ENCODE measurements around the gene TMEM238L. TPM values are rescaled to one million over a fixed set of nuclear protein-coding genes. Genes with fewer than 3 reads are reported as not detected.

Gene TMEM238L
- total RNA-seq, 1 donor from 2014 or later, result not detected

DNA sequence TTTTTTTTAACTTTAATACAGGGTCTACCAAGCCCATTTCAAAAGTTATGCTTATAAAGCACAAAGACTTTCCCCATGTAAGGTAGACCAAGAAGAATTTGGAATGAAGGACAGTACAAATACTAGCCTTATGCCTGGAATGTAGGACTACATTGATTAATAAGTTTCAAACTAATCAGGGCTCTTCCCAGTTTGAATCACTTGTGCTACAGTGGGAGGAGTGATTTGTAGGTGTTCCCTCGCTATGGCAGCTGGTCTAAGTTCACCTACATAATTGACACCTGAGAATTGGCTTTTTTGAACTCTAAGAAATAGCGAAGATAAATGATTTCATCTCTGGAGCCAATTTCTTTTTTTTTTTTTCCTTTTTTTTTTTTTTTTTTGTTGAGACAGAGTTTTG is 18.6 kb downstream of the TMEM238L start:
- peaks cover 2% of the 10 kb centered on the region for H3K27me3 Mint-ChIP-seq (ENCODE audit: low read depth)

DNA sequence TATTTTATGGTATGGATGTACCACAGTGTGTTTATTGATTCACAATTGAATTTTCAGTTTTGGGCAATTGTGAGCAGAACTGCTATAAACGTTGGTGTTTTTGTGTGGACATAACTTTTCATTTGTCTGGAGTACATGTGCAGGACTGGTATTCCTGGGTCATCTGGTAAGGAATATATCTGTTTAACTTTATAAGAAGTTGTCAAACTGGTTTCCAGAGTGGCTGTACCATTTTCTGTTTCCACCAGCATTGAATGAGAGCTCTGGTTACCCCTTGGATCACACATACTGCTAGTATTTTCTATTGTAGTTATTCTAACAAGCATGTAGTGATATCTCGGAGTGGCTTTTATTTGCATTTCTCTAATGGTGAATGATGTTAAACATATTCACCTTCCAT is 24.3 kb downstream of the TMEM238L start:
- TF ChIP-seq, protein P1, sequence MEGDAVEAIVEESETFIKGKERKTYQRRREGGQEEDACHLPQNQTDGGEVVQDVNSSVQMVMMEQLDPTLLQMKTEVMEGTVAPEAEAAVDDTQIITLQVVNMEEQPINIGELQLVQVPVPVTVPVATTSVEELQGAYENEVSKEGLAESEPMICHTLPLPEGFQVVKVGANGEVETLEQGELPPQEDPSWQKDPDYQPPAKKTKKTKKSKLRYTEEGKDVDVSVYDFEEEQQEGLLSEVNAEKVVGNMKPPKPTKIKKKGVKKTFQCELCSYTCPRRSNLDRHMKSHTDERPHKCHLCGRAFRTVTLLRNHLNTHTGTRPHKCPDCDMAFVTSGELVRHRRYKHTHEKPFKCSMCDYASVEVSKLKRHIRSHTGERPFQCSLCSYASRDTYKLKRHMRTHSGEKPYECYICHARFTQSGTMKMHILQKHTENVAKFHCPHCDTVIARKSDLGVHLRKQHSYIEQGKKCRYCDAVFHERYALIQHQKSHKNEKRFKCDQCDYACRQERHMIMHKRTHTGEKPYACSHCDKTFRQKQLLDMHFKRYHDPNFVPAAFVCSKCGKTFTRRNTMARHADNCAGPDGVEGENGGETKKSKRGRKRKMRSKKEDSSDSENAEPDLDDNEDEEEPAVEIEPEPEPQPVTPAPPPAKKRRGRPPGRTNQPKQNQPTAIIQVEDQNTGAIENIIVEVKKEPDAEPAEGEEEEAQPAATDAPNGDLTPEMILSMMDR (IDR thresholded peaks at IDR 0.05), result no peak
- H3K36me3 Mint-ChIP-seq (ENCODE audit: low read depth), result peaks cover 1% of the 10 kb centered on the region
- H3K4me3 Mint-ChIP-seq (ENCODE audit: unreplicated experiment), result no peak overlapping the region
- H3K4me1 Mint-ChIP-seq (ENCODE audit: low read depth), result no peaks in the 10 kb centered on the region
- H3K27me3 Mint-ChIP-seq (ENCODE audit: low read depth), result peaks cover 2% of the 10 kb centered on the region
- no peak overlapping the region for H3K27ac Mint-ChIP-seq (ENCODE audit: unreplicated experiment)
- peaks cover 15% of the 10 kb centered on the region for H3K9me3 Mint-ChIP-seq (ENCODE audit: low read depth)
- DNase-seq (ENCODE audit: low spot score), result no peak

More for the DNA sequence above, 18.6 kb downstream of the TMEM238L start:
- DNase-seq (ENCODE audit: low spot score), result no peak
- no peak overlapping the region for H3K27ac Mint-ChIP-seq (ENCODE audit: unreplicated experiment)
- TF ChIP-seq, protein P1 (IDR thresholded peaks at IDR 0.05), result no peak
- H3K4me3 Mint-ChIP-seq (ENCODE audit: unreplicated experiment), result no peak overlapping the region
- H3K9me3 Mint-ChIP-seq (ENCODE audit: low read depth), result peaks cover 5% of the 10 kb centered on the region
- no peaks in the 10 kb centered on the region for H3K36me3 Mint-ChIP-seq (ENCODE audit: low read depth)
- H3K4me1 Mint-ChIP-seq (ENCODE audit: low read depth), result peaks cover 5% of the 10 kb centered on the region

DNA sequence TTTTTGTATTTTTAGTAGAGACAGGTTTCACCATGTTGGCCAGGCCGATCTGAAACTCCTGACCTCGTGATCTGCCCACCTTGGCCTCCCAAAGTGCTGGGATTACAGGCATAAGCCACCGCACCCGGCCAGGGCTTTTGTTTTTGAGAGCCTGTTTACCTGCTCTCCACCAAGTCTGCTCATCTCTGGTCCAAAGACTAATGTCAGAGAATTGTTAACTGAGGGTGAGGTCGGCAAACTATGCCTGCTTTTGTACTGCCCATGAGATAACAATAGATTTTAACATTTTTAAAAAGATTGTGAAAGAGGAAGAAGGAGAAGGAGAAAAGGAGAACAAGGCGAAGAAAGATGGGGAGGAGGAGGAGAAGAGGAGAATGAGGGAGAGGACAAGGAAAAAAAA is 26.0 kb downstream of the TMEM238L start:
- Mint-ChIP-seq H3K27me3 (ENCODE audit: low read depth) (peaks cover 2% of the 10 kb centered on the region), H3K27ac (ENCODE audit: unreplicated experiment) (no peak overlapping the region)

DNA sequence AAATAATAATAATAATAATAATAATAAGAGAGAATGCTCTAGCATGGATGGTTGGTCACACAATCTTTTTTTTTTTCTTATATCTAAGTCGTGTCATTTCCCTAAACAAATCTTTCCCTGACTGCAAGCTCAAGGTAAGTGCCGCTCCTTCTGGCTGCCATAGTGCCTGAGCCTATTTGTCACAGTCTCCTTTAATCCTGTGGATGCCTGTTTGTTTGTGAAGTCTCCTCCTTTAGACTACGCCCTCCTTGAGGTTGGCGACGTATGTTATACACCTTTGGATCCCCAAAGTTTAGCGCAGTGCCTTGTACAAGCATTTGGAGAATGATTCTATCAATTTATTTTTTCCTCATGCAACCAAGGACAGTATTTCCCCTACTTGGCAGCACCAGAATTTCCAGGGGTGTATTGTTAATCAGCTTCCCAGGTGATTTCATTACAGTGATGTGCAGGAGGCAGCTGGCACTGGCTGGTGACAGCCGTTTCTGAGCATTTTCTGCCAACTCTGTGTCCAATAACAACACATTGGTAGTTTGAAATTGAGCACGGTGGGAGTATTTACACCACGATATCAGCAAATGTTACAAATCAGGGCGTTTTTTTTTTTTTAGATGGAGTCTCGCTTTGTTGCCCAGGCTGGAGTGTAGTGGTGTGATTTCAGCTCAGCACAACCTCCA is 26.6 kb downstream of the TMEM238L start:
- Mint-ChIP-seq H3K4me1 (ENCODE audit: low read depth) (no peaks in the 10 kb centered on the region), H3K36me3 (ENCODE audit: low read depth) (peaks cover 4% of the 10 kb centered on the region), H3K4me3 (ENCODE audit: unreplicated experiment) (no peak overlapping the region)

More for the DNA sequence above, 26.0 kb downstream of the TMEM238L start:
- no peaks in the 10 kb centered on the region for H3K4me1 Mint-ChIP-seq (ENCODE audit: low read depth)
- TF ChIP-seq, protein P1 (IDR thresholded peaks at IDR 0.05), result no peak
- DNase-seq (ENCODE audit: low spot score), result no peak
- H3K9me3 Mint-ChIP-seq (ENCODE audit: low read depth), result peaks cover 14% of the 10 kb centered on the region
- peaks cover 4% of the 10 kb centered on the region for H3K36me3 Mint-ChIP-seq (ENCODE audit: low read depth)
- no peak overlapping the region for H3K4me3 Mint-ChIP-seq (ENCODE audit: unreplicated experiment)

DNA sequence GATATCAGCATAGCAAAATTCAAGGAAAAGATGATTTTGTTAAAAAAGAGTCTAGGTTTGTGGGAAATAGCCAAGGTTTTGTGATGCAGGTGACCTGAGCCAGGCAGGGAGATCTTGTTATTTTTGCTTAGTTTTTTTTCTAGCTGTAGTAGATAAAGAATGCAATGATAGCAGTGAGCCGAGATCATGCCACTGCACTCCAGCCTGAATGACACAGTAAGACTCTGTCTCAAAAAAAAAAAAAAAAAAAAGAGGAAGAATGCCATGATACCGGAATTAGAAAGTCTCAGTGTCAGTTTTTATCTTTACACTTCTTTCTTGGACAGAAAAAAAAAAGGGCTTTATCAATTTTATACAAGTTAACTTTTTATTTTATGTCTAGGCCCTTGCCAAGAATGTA is 27.5 kb downstream of the TMEM238L start:
- no peak for DNase-seq (ENCODE audit: low spot score)
- TF ChIP-seq, protein P1 (IDR thresholded peaks at IDR 0.05), result no peak
- Mint-ChIP-seq H3K27me3 (ENCODE audit: low read depth) (no peaks in the 10 kb centered on the region), H3K36me3 (ENCODE audit: low read depth) (peaks cover 4% of the 10 kb centered on the region), H3K9me3 (ENCODE audit: low read depth) (peaks cover 17% of the 10 kb centered on the region), H3K27ac (ENCODE audit: unreplicated experiment) (no peak overlapping the region), H3K4me3 (ENCODE audit: unreplicated experiment) (no peak overlapping the region), H3K4me1 (ENCODE audit: low read depth) (no peaks in the 10 kb centered on the region)

More for the DNA sequence above, 26.6 kb downstream of the TMEM238L start:
- TF ChIP-seq, protein P1 (IDR thresholded peaks at IDR 0.05), result no peak
- no peak for DNase-seq (ENCODE audit: low spot score)
- peaks cover 15% of the 10 kb centered on the region for H3K9me3 Mint-ChIP-seq (ENCODE audit: low read depth)
- no peaks in the 10 kb centered on the region for H3K27me3 Mint-ChIP-seq (ENCODE audit: low read depth)
- H3K27ac Mint-ChIP-seq (ENCODE audit: unreplicated experiment), result no peak overlapping the region
